Breast epithelium (tissue), 3 donors: ENCODE results near the gene C16orf86.

Source experiments
- CTCF ChIP-seq, 3 donors: fragments of 450-650 bp; IDR thresholded peaks; one replicate each; pipeline ENCODE4 v1.5.1; 2016 to 2017; ENCODE audit warnings: antibody characterized with exemption in 3 of 3, mild to moderate bottlenecking in 3 of 3, moderate library complexity in 3 of 3
- POLR2AphosphoS5 ChIP-seq, 3 donors: sonication (generic); formaldehyde crosslinking; IDR thresholded peaks; one replicate each; pipeline ENCODE4 v1.6.1; 2017; ENCODE audit warnings: antibody characterized with exemption in 3 of 3

DNA sequence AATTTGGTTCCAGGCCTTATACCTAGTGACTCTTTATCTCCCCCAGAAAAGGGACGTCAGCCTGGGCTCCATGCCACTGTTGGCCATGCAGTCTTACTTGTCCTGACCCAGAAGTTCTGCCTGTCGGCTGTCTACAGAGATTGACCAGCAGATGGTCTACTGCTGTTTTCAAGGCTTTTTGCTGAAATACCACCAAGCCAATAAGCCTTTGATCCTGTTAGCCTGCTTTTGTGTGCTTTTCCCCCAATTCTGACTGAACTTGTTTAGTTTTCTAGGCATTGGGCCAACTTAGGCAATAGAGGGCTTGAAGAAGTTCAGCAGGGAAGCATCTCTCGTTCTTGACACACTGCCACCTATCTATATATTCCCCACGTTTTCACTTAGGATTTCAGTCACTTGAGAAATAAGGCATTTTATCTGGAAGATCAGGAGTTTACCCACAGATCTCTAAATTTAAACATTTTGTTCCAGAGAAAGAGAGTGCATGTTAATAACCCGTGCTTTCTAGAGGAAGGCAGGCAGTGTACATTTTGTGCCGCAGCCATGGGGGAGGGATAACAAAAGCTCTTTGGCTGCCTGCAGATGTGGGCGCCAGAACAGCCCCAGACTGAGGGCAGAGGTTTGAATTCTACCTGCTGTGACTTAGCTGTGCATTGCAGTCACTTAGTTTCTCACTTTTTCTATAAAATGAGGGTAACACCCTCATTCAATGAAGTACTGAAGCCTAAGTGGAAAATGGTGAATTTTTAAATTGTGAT, 34.0 kb upstream of the C16orf86 start:
- TF ChIP-seq CTCF (IDR thresholded peaks at IDR 0.05) (no peak), POLR2AphosphoS5 (IDR thresholded peaks at IDR 0.05) (no peak)
